ENCODE results near the gene HSPA1A.
A peak's percentile ranks its signal among the peaks of the same experiment; 100 is the strongest.

The HSPA1A gene

DNA sequence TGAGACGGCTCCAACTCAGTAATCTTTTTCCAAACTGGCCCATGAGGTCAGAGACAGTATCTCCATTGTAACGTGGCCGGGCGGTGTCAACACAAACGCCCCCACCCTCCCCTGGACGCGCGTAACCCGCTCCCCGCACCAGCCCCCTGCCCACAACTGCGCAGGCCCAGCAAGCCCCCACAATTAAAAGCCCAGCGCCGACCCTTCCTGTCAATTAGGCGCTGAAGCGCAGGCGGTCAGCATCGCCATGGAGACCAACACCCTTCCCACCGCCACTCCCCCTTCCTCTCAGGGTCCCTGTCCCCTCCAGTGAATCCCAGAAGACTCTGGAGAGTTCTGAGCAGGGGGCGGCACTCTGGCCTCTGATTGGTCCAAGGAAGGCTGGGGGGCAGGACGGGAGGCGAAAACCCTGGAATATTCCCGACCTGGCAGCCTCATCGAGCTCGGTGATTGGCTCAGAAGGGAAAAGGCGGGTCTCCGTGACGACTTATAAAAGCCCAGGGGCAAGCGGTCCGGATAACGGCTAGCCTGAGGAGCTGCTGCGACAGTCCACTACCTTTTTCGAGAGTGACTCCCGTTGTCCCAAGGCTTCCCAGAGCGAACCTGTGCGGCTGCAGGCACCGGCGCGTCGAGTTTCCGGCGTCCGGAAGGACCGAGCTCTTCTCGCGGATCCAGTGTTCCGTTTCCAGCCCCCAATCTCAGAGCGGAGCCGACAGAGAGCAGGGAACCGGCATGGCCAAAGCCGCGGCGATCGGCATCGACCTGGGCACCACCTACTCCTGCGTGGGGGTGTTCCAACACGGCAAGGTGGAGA, at the start of gene HSPA1A, which contains the start of gene HSPA1L:
Gene HSPA1A (plus strand): TSS at position 519 of the 814 bp plus-strand sequence. CDS start 214 bp downstream, at position 733.
Gene HSPA1L (minus strand): TSS at position 259 of the 814 bp plus-strand sequence. CDS start 3,311 bp downstream, outside the sequence.
- peak; percentile 93 for DNase-seq

DNA sequence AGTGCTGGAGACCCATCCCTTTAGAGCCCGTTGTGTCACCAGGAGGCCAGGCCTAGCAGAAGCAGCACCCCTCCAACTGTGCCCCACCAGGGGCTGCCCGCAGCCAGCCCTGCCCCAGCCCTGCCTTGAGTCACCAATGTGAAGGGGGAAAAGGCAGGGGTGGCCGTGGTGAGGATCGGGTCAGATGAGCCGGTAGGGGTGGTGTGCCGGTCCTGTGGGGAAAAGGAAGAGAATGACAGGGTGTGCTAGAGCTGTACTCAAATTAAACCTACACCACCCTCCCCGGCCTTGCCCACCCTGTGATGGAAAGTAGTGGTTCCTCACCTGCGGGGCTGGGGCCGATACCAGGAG, 49.8 kb upstream of the HSPA1A start:
- DNase-seq, result no peak

DNA sequence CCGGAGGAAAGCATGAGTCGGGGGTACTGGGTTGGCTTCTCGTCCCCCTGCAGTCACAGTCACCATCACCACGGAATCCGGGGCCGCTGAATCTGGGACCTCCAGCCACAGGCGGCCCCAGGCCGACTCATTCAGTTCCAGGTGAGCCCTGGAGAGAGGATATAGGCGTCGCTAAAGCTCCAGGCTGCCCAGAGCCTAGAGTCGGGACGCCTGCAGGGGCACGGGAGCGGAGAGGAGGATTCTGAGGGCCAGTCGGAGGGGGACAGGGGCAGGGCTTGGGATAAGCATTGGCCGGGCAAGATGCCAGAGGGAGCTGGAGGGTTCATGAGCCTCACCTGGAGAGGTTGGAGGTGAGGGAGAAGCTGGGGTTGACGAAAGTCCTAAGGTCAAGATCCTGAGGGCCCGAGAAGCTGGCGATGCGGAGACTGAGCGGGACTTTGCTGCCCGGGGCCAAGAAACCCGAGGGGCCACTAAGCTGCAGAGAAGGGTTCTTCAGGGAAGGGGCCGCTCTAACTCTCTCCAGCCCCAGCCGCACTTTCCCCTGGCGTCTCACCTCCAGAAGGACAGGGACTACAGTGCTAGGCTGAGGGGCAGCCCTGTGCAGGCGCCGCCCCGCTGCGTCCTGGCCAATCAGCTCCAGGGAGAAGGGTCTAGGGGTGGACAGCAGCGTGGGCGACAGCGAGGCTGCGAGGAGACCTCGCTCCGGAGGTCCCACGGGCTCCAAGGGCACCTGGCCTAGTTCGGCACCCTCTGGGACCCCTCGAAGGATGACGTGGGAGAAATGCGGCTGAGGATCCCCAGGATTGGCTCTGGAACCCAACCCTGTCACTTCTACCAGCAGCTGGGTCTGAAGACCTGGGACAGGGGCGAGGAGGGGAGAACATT, 49.2 kb upstream of the HSPA1A start:
- no peak for DNase-seq

DNA sequence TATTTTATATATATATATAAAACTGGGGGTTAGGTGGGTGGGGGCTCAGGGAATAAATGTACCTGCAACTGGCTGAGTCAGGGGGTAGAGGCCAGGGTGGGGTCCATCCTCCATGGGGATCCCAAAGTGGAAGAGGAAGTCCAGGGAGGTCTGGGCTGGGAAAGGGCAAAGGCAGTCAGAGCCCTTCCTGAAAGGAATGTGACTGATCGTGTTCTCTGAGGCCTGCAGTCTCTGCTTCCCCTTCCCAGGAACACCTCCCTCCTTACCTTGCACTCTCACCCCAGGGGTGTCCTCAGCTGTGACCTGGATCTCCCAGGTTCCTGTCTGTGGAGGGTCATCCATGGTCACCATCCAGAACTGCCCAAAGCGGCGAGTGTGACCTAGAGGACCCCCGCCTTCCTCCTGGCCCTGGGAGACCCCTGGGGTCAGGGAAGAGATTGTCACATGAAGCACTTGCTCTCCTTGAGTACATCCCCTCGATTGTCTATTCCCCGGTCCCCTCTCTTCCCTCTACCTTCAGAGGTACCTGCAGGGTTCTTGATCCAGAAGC, 48.2 kb upstream of the HSPA1A start:
- DNase-seq, result no peak

DNA sequence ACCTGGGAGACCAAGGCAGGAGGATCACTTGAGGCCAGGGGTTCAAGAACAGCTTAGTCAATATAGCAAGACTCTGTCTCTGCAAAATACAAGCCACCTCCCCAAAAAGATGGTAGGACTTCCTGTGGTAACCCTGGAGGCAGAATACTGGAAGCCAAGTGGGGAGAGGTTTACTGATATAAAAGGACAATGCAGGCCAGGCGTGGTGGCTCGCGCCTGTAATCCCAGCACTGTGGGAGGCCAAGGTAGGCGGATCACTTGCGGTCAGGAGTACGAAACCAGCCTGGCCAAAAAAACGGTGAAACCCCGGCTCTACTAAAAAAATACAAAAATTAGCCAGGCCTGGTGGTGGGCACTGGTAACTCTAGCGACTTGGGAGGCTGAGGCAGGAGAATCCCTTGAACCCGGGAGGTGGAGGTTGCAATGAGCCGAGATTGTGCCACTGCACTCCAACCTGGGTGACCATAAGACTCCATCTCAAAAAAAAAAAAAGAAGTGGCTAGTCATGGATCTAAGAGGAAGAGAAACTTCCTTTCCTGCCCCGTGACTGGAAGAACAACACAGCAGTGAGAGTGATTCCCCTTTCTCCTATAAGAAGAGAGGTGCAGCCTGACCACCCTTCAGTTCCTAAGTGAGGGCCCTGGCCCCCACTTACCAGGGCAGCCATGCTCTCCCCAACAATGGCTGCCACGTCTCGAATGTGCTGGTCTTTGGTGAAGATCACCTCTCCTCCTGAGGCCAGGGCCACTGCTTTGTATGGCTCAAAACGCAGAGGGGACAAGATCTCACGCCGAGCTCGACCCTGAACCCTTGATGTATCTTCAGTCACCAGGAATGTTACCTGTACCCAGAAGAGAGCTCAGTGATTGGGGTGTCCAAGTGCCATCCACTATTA, 46.7 kb upstream of the HSPA1A start:
- no peak for DNase-seq

DNA sequence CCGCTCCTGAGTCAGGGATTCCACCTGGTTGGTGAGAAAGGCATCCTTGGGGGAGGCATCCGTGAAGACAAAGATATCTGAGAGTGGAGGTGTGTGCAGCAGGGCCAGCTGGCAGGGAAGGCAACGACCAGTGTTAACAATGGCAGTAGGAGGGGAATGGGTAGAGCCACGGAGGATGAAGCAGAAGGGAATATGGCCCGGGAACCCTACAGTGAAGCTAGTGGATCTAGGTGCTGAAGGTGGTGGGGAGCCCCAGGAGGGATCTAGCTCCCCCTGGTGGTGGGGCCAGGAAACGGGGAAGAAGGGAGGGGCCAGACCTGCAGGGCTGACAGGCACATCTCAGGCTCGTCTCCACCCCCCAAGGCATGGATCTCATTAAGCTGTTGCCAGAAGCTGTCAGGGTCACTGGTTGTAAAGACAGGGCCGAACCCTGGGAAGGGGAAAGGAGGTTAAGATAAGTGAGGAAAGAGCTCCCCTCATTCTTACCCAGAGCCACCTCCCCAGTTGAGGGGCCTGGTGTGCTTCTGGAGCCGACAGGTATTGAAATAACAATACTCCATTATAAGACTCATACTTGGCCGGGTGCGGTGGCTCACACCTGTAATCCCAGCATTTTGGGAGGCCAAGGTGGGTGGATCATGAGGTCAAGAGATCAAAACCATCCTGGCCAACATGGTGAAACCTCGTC, 45.5 kb upstream of the HSPA1A start:
- DNase-seq, result peak; percentile 90

DNA sequence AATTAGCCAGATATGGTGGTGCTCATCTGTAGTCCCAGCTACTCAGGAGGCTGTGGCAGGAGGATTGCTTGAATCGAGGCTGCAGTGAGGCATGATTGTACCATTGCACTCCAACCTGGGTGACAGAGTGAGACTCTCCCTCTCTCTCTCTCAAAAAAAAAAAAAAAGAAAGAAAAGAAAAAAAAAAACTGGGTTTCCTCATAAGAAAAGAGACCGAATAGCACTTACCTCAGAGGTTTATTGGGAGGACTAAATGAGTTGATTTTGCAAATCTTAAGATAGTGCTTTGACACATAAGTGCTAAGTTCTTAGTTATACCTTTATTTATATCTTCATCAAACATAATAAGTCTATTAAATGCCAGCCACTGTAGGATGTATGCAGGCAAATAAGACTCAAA, 44.5 kb upstream of the HSPA1A start:
- DNase-seq, result no peak

DNA sequence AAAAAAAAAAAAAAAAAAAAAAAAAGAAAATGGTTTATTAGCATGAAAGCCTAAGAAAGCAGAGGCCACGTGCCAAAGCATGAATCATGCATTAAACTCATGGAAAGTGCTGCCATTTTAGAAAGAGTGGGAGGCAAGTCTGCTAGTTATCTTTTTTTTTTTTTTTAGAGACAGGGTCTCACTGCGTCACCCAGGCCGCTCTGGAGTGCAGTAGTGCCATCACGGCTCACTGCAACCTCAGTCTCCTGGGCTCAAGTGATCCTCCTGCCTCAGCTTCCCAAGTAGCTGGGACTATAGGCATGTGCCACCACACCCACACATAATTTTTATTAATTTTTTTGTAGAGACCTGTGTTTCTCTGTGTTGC, 43.4 kb upstream of the HSPA1A start:
- DNase-seq, result peak; percentile 38

DNA sequence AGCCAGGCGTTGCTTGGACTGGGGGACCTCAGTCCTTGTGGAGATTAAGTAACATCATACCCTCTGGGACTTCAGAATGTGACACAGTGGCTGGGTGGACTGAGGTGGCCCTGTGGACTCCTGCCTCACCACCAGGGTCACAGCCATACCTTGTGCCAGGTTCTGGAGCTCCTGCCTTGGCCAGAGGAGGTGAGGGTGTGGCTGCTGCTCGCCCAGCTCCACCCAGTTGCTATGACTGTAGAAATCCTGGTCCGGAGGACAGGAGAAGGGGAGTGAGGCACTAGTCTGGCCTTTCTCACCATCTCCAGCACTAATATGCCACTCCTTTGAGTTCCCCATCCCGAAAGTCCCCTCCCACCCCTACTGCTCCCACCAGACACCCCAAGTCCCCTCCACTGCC, 40.2 kb upstream of the HSPA1A start:
- DNase-seq, result no peak

DNA sequence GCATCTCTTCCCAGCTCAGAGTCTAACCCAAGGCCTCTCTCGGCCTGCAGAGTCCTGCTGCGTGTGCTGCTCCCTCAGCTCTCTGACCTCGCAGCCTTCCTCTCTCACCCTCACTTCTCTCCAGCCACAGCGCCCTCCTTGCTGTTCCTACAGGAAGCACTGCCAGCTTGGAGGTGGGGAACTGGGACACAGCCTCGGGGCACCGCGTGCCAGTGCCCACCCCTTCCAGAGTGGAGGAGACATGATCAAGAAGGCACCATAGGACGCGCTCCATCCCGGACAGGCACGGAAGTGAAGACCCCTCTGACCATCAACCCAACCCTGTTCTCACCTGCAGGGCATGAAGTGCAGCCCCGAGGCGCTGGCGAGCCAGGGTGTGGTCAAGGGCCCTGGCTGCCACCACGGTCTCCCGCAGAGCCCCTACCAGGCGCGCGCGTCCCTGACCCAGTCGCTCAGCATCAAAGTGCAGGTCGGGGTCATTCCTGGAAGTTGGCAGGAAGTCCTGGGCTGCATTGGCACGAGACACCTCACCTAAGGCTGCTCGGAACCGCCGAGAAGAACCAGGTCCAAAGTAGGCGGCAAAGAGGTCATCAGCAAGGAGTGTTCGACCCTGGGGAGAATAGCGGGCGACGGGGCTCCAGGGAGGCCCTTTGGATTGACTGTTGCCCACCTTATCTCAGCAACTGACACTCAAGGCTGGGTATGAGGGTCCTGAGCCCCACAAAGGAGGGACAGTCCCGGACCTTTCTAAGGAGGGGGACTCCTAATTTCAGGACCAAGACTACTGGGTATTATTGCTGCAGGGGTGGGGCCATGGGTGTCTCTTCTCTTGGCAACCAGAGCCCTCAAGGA, 39.5 kb upstream of the HSPA1A start:
- no peak for DNase-seq

DNA sequence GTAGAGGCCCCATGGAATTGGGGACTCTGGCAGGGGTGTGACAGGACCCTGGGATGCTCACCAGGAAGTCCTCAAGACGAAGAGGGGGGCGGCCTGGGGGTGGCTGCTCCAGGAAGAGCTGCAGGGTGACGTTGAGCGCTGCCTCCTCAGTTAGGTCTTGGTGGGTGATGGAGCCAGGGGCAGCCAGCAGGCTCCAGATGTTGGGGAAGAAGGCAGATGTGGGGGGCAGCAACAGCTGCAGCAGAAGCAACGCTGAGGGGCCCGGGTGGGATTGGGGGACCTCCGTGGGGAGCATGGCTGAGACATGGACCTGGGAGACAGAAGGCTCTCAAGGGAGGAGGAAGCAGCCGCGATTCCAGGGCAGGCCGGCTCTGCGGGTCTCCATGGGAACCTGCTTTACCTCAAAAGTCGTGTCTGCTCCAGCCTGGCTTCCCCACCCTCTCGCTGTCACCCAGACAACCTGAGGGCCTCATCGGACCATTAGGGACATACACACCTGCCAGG, 38.8 kb upstream of the HSPA1A start:
- peak; percentile 46 for DNase-seq

DNA sequence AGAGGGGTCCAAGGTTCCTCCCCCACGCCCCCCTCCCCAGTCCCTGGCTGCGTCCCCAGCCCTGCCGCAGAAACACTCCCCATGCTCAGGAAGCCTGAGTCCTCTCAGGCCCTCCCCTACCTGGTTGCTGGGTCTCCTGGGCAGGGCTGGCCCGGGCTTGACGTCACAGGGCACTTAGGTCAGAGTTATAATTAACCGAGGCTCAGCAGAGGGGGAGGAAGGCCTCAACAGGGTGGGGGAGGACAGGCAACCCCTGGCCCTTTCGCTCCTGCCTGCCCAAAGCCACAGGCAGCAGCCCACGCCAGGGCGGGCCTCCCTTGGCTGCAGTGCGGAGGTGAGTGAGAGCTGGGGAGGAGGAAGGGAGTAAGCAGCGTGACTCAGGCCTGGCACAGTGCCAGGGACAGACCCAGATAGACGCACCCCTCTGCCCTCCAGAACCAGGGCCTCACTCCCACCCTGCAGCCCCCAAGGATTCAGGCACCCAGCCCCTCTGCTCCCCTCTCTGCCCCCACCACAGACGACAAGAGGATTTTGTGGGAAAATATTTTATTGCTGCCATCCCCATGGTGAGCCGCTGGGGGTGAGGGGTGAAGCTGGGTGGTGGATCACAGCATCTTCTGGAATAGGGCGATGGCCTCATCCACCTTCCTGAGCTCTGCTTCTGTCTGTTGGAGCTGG, 38.2 kb upstream of the HSPA1A start, which contains the start of gene VWA7:
Gene VWA7 (minus strand): TSS at position 340 of the 678 bp plus-strand sequence. CDS start 549 bp downstream, outside the sequence.
- DNase-seq, result peak; percentile 88

DNA sequence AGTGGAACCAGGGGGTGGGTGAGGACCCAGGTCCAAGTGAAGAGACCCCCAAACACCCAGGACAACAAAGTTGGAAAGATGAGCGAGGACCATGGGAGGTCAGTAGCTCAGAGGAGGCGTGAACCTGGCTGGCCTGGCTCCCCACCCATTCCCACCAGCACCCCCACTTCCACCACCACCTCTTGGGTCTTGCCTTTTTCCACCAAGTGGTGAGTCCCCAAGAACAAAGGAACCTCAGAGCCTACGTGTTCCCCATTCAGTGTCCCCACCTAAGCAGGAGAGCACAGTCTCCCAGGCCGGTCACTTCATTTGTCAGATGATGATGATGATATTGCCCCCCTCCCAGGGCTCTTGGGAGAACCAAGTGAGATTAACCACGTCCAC, 37.7 kb upstream of the HSPA1A start:
- no peak for DNase-seq

DNA sequence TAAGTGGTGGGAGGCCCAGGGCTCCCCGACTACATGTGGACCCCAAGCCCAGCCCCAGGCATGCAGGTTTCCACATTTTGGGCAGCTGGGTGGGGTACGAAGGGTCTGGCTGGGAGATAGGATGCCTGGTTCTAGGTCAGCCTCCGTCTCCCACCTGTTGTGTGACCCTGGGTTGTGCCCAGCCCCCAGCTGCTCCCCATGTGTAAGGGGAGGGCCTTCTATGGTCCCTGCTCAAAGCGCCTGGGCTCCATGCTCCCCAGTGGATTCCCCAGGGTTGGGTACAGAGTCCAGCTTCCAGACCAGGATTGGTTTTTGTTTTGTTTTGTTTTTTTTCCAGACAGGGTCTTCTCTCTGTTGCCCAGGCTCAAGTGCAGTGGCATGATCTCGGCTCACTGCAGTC, 37.1 kb upstream of the HSPA1A start:
- no peak for DNase-seq

DNA sequence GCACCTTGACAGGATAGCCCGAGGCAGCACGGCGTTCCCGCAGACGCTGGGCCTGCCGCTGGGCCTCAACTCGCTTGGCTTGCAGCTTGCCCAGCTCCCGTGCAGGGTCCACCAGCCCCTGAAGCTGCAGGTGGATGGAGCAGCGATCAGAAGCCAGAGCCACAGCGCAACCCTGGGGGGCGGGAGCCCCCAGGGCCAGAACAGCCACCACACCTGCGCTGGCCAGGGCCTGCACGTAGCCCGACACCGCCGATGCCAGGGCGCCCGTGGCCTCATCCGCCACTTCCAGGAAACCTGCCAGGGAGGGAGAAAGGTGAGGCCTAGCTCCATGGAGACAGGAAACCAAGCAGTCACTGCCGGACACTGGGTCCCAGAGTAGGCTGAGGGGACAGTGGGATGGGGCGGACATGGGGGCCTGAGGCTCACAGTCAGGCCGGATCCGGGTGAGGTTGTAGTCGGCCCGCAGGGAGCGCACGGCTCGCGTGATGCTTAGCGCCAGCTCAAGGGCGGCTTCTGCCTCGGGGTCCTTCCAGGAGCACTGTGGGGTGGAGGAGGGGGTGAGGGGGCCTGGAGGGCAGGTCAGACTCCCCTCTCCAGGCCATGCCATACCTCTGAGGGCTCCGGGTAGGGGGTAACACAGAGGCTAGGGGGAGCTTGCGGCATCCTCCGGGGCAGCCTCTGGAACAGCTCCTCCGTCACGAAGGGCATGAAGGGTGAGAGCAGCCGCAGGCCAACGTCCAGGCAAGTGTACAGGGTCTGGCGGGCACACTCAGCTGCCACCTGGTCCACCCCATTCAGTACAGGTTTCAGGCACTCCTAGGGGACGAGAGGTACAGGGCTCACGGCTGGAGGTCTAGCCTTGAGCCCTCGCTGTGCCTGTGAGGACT, 36.1 kb upstream of the HSPA1A start:
- no peak for DNase-seq

DNA sequence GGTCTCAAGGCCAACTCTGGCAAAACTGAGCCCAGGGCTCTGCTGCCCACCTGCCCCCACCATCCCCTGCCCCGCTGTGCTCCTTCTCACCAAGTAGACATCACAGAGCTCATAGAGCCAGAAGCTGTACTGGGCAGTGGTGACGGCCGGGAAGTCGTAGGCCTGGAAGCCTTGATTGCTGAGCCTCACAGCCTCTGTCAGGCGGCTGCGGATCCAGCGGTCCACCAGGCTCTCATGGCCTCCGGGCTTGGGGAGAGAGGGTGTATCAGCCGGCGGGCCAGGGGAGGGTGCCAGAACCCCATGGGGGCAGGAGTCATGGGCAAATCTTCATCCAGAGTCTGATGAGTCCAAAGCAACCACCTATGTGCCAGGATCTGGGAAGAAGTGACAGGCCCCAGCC, 35.4 kb upstream of the HSPA1A start:
- no peak for DNase-seq

DNA sequence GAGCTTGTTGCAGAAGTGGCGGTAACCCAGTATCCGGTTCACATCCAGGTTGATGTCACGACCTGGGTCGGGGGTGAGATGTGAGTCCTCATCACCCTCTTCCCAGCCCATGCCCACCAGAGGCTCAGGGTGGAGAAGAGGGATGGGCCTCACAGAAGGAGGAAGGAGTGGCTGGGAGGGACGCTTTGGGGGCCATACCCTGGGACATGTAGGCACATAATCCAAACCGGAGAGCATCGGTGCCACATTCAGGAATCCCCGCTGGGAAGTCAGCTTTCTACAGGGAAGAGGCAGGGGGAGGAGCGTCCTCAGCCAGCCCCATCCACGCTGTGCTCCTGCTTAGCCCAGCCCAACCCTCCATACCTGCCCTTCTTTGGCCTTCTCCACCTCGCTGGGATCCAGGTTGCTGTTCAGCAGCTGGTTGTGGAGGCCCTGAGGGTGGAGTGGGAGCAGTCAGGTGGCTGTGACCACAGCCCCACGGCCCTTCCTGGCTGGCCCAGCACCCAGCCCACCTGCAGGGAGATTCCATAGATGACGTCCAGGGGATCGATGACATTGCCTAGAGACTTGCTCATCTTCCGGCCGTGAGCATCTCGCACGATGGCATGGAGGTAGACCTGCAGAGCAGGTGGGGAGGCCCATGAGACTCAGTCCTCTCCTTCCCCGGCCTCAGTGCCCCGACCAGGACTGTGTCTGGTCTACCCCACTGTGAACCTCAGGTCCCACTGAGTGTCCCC, 34.7 kb upstream of the HSPA1A start:
- no peak for DNase-seq
